Measurements from ENCODE around the gene KATNB1.
"Not testable (repeated sequence)": the region's sequence is repeated elsewhere in the genome, so short reads cannot be mapped to it uniquely, and the experiment has no call there.

Gene KATNB1

GRCh38 chr16:57775661-57776469, 40.3 kb downstream of the KATNB1 start:
- peak; percentile 87 for DNase-seq

- DNase-seq, result no peak
These were observed 43.1 kb downstream of the KATNB1 start for GRCh38 chr16:57778658-57779057.

- DNase-seq, result not testable (repeated sequence)
These were observed 44.3 kb downstream of the KATNB1 start for GRCh38 chr16:57779836-57780235.

- DNase-seq, result no peak
These were observed 45.8 kb downstream of the KATNB1 start for GRCh38 chr16:57781349-57781740.

- no peak for DNase-seq
These were observed 46.4 kb downstream of the KATNB1 start for GRCh38 chr16:57781741-57782606.

- DNase-seq, result not testable (repeated sequence)
These were observed 47.1 kb downstream of the KATNB1 start for GRCh38 chr16:57782607-57783055.

- DNase-seq, result no peak
These were observed 47.5 kb downstream of the KATNB1 start for GRCh38 chr16:57783116-57783515.

- DNase-seq, result no peak
These were observed 48.3 kb downstream of the KATNB1 start for GRCh38 chr16:57783883-57784282.

GRCh38 chr16:57784334-57784733, 48.8 kb downstream of the KATNB1 start:
- DNase-seq, result no peak

GRCh38 chr16:57785385-57785784, 49.8 kb downstream of the KATNB1 start:
- no peak for DNase-seq

GRCh38 chr16:57785924-57786323, 50.4 kb downstream of the KATNB1 start:
- no peak for DNase-seq

GRCh38 chr16:57786632-57787518, 51.3 kb downstream of the KATNB1 start:
- peak; percentile 61 for DNase-seq

GRCh38 chr16:57787519-57787905, 51.9 kb downstream of the KATNB1 start:
- no peak for DNase-seq

GRCh38 chr16:57788252-57788841, 52.8 kb downstream of the KATNB1 start:
- DNase-seq, result no peak

- DNase-seq, result no peak
These were observed 53.4 kb downstream of the KATNB1 start for GRCh38 chr16:57788951-57789350.

GRCh38 chr16:57791195-57791892, 55.8 kb downstream of the KATNB1 start:
- no peak for DNase-seq

GRCh38 chr16:57791893-57792461, 56.4 kb downstream of the KATNB1 start:
- no peak for DNase-seq

- no peak for DNase-seq
These were observed 59.4 kb downstream of the KATNB1 start for GRCh38 chr16:57794849-57795430.

- peak; percentile 68 for DNase-seq
These were observed 59.9 kb downstream of the KATNB1 start for GRCh38 chr16:57795431-57795878.

- not testable (repeated sequence) for DNase-seq
These were observed 60.4 kb downstream of the KATNB1 start for GRCh38 chr16:57796014-57796413.

- no peak for DNase-seq
These were observed 61.6 kb downstream of the KATNB1 start for GRCh38 chr16:57797216-57797525.

All from eye (tissue), 1 donor.